Endodermal cell (in vitro differentiated cells): ENCODE measurements around the gene POLR2L. TPM values are rescaled to one million over a fixed set of nuclear protein-coding genes. Genes with fewer than 3 reads are reported as not detected.

Experiments
- DNase-seq: peaks from one replicate; pipeline ENCODE4 v3.0.0-alpha.2; 2017
- H3K27ac ChIP-seq: 2 replicates; pipeline ENCODE4 v1.5.1; 2013; ENCODE audit warnings: mild to moderate bottlenecking, low read depth, low read length, moderate library complexity
- H3K27me3 ChIP-seq: 2 replicates; pipeline ENCODE4 v1.6.1; 2013; ENCODE audit warnings: mild to moderate bottlenecking, low read length, moderate library complexity; ENCODE audit not compliant: insufficient read depth, control insufficient read depth, poor library complexity, severe bottlenecking
- H3K36me3 ChIP-seq: 2 replicates; pipeline ENCODE4 v1.7.0; 2013; ENCODE audit warnings: mild to moderate bottlenecking, low read length, moderate library complexity; ENCODE audit not compliant: control insufficient read depth, insufficient read depth
- H3K4me1 ChIP-seq: one replicate; pipeline ENCODE4 v1.7.0; 2013; ENCODE audit warnings: low read length; ENCODE audit not compliant: control insufficient read depth, insufficient read depth
- H3K4me3 ChIP-seq: 2 replicates; pipeline ENCODE4 v1.5.1; 2013; ENCODE audit warnings: mild to moderate bottlenecking, low read length, moderate library complexity
- H3K9ac ChIP-seq: 2 replicates; pipeline ENCODE4 v1.6.1; 2013; ENCODE audit warnings: mild to moderate bottlenecking, low read length, moderate library complexity; ENCODE audit not compliant: poor library complexity, severe bottlenecking; ENCODE audit errors: extremely low read depth
- H3K9me3 ChIP-seq: 2 replicates; pipeline ENCODE4 v1.6.1; 2013; ENCODE audit warnings: mild to moderate bottlenecking, low read length, moderate library complexity; ENCODE audit not compliant: control insufficient read depth
- H3K27ac Mint-ChIP-seq: 2 replicates; pipeline ENCODE4 v1.8.0; 2020; ENCODE audit warnings: mixed read lengths
- H3K27me3 Mint-ChIP-seq: 2 replicates; pipeline ENCODE4 v1.8.0; 2021; ENCODE audit warnings: mild to moderate bottlenecking, mixed read lengths; ENCODE audit not compliant: insufficient read depth
- H3K36me3 Mint-ChIP-seq: 2 replicates; pipeline ENCODE4 v1.8.0; 2020; ENCODE audit warnings: low read depth, mixed read lengths
- H3K4me1 Mint-ChIP-seq: 2 replicates; pipeline ENCODE4 v1.8.0; 2020; ENCODE audit warnings: mixed read lengths
- H3K4me3 Mint-ChIP-seq: 2 replicates; pipeline ENCODE4 v1.8.0; 2020; ENCODE audit warnings: mild to moderate bottlenecking, moderate library complexity, mixed read lengths
- H3K9me3 Mint-ChIP-seq: 2 replicates; pipeline ENCODE4 v1.8.0; 2020; ENCODE audit warnings: mild to moderate bottlenecking, mixed read lengths
- CTCF ChIP-seq: fragments of 200-600 bp; sonication (generic); conservative IDR thresholded peaks from 2 replicates; pipeline ENCODE4 v1.5.0; 2021; ENCODE audit warnings: antibody characterized with exemption, mild to moderate bottlenecking
- WGBS, 2 experiments: methylation state at CpG; one replicate each; pipeline versions ENCODE4 v1.1.5 to v1.1.7; 2013; ENCODE audit warnings: missing lambda C conversion rate in 2 of 2, mixed read lengths in 1 of 2; ENCODE audit not compliant: insufficient coverage in 1 of 2, insufficient read length in 1 of 2; 5-methylcytosine and 5-hydroxymethylcytosine counted together
- total RNA-seq, 2 donors: library from RNA; stranded (reverse); fragmentation: NEBNext Ultra II Directional in 1 of 2; extraction: Animal tissue kit (Norgen Biotek cat#: 25700) in 1 of 2; gene quantifications; 2 replicates in 1 of 2; 3 replicates in 1 of 2; pipeline ENCODE4 v1.2.1, GENCODE V29; 2021

The POLR2L gene
- total RNA-seq, 2 donors from 2014 or later, result 139 to 148 TPM

- no peak for DNase-seq
- H3K9me3 Mint-ChIP-seq, result no peaks in the 10 kb centered on the region
- no peaks in the 10 kb centered on the region for H3K4me1 ChIP-seq
- H3K9ac ChIP-seq, result no peak overlapping the region
- no peak overlapping the region for H3K27ac ChIP-seq
- no peak for TF ChIP-seq CTCF
- H3K4me3 Mint-ChIP-seq, result no peak overlapping the region
- H3K27ac Mint-ChIP-seq, result no peak overlapping the region
- H3K4me1 Mint-ChIP-seq, result peaks cover 5% of the 10 kb centered on the region
- no peak overlapping the region for H3K4me3 ChIP-seq
- 90 to 92% methylated on average over 6 to 21 of the region's 21 CpGs for WGBS, 2 experiments
- no peaks in the 10 kb centered on the region for H3K27me3 Mint-ChIP-seq
- no peaks in the 10 kb centered on the region for H3K27me3 ChIP-seq
- H3K9me3 ChIP-seq, result no peaks in the 10 kb centered on the region
- H3K36me3 ChIP-seq, result no peaks in the 10 kb centered on the region
- peaks cover 3% of the 10 kb centered on the region for H3K36me3 Mint-ChIP-seq
Observed at GRCh38 chr11:860234-861104, 18.1 kb upstream of the POLR2L start.

- Histone ChIP-seq H3K9ac (no peak overlapping the region), H3K36me3 (no peaks in the 10 kb centered on the region), H3K4me3 (no peak overlapping the region), H3K27me3 (no peaks in the 10 kb centered on the region), H3K27ac (no peak overlapping the region), H3K9me3 (no peaks in the 10 kb centered on the region), H3K4me1 (no peaks in the 10 kb centered on the region)
- DNase-seq, result no peak
- H3K36me3 Mint-ChIP-seq, result peaks cover 3% of the 10 kb centered on the region
- H3K4me3 Mint-ChIP-seq, result no peak overlapping the region
- no peak for TF ChIP-seq CTCF
- H3K27ac Mint-ChIP-seq, result no peak overlapping the region
- 86 to 91% methylated on average over 15 to 19 of the region's 31 CpGs for WGBS, 2 experiments
- peaks cover 5% of the 10 kb centered on the region for H3K4me1 Mint-ChIP-seq
- H3K9me3 Mint-ChIP-seq, result no peaks in the 10 kb centered on the region
- no peaks in the 10 kb centered on the region for H3K27me3 Mint-ChIP-seq
Observed at GRCh38 chr11:859394-860131, 17.2 kb upstream of the POLR2L start.

GRCh38 chr11:858762-859339, 16.5 kb upstream of the POLR2L start:
- Histone ChIP-seq H3K27me3 (no peaks in the 10 kb centered on the region), H3K27ac (no peak overlapping the region), H3K36me3 (no peaks in the 10 kb centered on the region), H3K9me3 (no peaks in the 10 kb centered on the region), H3K4me3 (no peak overlapping the region), H3K9ac (no peak overlapping the region), H3K4me1 (no peaks in the 10 kb centered on the region)
- no peak for TF ChIP-seq CTCF
- 80 to 95% methylated on average over 2 to 33 of the region's 37 CpGs for WGBS, 2 experiments
- DNase-seq, result no peak
- H3K27me3 Mint-ChIP-seq, result no peaks in the 10 kb centered on the region
- peaks cover 5% of the 10 kb centered on the region for H3K4me1 Mint-ChIP-seq
- H3K27ac Mint-ChIP-seq, result no peak overlapping the region
- H3K4me3 Mint-ChIP-seq, result no peak overlapping the region
- peaks cover 3% of the 10 kb centered on the region for H3K36me3 Mint-ChIP-seq
- no peaks in the 10 kb centered on the region for H3K9me3 Mint-ChIP-seq
